NK-92 treated with Interleukin-12 subunit alpha and Interleukin-12 subunit beta, amount 100 ng/mL, for 24 hours (cell line): ENCODE results near the gene PIGH.
"Not testable (repeated sequence)": the region's sequence is repeated elsewhere in the genome, so short reads cannot be mapped to it uniquely, and the experiment has no call there.

ENCODE experiments used
- DNase-seq: peaks from one replicate; lab custom pipeline; 2025; lab: John Stamatoyannopoulos, UW

PIGH gene

GRCh38 chr14:67551123-67551522 is 48.9 kb downstream of the PIGH start:
- no peak for DNase-seq

DNA sequence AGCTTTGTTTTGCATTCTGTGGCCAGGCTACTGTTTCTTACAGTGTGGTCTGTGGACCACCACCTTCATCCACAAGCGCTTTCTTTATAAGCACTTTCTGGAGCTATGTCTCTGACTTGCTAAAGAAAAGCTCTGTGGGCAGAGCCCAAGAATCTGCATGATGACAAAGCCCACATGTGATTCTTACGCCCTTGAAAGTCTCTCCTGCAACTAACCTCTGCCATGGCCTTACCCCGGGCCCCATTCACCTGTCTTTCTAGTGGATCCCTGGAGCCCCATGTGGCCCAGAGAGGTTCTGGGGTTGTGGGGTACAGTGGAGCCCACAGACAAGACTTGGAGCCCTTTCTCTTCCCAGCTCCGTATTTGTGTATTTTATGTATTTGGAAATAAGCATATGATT is 50.3 kb downstream of the PIGH start:
- DNase-seq = no peak

GRCh38 chr14:67547224-67547780 is 52.8 kb downstream of the PIGH start:
- DNase-seq = no peak

DNA sequence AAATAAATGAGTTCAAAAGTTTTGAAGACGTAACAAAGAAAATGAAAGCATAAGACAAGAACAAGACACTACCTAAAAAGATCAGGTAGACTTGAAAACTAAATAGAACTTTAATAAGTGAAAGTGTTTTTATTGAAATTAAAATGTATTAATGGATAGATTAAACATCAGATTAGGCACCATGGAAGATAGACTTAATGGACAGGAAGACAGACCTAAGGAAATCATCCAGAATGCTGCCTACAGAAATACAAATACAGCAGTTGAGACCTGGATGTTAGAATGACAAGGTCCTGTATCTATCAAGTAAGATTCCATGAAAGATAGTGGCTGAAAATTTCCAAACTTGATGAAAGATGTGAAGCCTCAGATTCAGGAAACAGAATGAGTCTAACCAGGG is 55.5 kb downstream of the PIGH start:
- DNase-seq = no peak

- not testable (repeated sequence) for DNase-seq
Observed at GRCh38 chr14:67542620-67543019, 57.4 kb downstream of the PIGH start.

DNA sequence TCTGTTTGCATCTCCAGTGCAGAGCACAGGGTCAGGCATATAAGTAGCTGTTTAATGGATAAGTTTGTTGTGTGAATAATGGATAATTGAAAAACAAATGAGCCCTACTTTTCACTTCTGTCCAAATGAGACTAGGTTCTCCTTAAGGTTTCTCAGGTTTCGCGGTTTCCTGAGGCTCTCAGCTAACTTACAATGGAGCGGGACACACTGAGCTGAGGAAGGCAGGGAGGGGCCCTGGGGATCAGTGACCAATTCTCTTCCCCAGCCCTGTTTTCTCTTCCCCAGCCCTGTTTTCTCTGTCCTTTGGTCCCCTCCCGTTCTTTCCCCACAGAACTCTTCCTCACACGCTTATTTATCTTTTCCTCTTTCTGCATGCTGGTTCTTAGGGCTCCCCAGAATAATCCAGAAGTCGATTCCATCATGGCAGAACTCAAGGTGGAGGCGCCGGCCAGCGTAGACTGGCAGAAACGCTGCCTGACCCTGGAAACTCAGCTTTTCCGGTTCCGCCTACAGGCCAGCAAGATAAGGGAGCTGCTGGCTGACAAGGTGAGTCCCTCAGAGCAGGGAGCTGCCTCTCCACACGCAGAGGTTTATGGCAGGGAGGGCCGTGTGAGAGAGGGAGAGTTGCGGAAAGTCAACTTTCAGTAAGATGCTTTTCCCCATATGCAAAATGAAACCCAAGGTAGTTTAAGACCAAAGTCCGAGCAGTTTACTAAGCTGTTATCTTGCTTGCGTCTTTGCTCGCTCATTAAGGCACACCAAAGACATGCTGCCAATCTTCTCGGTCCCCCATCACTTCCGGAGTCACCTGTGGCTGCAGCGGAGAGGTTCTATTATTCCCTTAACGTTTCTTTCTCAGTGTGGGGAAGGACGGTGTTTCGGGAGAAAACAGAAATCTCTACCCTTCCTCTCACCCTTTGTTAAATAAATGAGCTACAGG is 58.4 kb downstream of the PIGH start:
- no peak for DNase-seq
